DOHH2 (cell line): Measurements from ENCODE around the gene TNFAIP8L1.

Experiments
- H3F3A ChIP-seq: fragments of 200-600 bp; sonication (generic), shearing (Covaris generic); 2 replicates; pipeline ENCODE4 v1.6.0; 2016; ENCODE audit warnings: antibody characterized with exemption, mild to moderate bottlenecking; ENCODE audit not compliant: control insufficient read depth, insufficient read depth
- H3K27ac ChIP-seq: fragments of 200-600 bp; sonication (generic); 2 replicates; pipeline ENCODE4 v1.5.1; 2014; ENCODE audit warnings: low read depth, mild to moderate bottlenecking, low read length, moderate library complexity
- H3K27me3 ChIP-seq: fragments of 200-600 bp; sonication (generic); 2 replicates; pipeline ENCODE4 v1.6.1; 2014; ENCODE audit warnings: mild to moderate bottlenecking, low read length, mixed read lengths; ENCODE audit not compliant: control insufficient read depth
- H3K36me3 ChIP-seq: fragments of 200-600 bp; sonication (generic); 2 replicates; pipeline ENCODE4 v1.6.1; 2014; ENCODE audit warnings: mild to moderate bottlenecking, low read length, moderate library complexity, mixed read lengths; ENCODE audit not compliant: control insufficient read depth
- H3K4me1 ChIP-seq: fragments of 200-600 bp; sonication (generic); 2 replicates; pipeline ENCODE4 v1.6.1; 2014; ENCODE audit warnings: mild to moderate bottlenecking, low read length, mixed read lengths; ENCODE audit not compliant: control insufficient read depth
- H3K4me2 ChIP-seq: fragments of 200-600 bp; sonication (generic); 2 replicates; pipeline ENCODE4 v1.6.0; 2014; ENCODE audit warnings: mild to moderate bottlenecking, low read length, moderate library complexity
- H3K4me3 ChIP-seq: fragments of 200-600 bp; sonication (generic); 2 replicates; pipeline ENCODE4 v1.5.1; 2014; ENCODE audit warnings: mild to moderate bottlenecking, low read length, mixed read lengths
- H3K79me2 ChIP-seq: fragments of 200-600 bp; sonication (generic); 2 replicates; pipeline ENCODE4 v1.6.1; 2014; ENCODE audit warnings: mild to moderate bottlenecking, low read length, mixed read lengths; ENCODE audit not compliant: control insufficient read depth
- H3K9me2 ChIP-seq: fragments of 200-600 bp; sonication (generic); replicated peaks from 2 replicates; pipeline ENCODE4 v1.6.1; 2014; ENCODE audit warnings: mild to moderate bottlenecking, low read length, mixed read lengths; ENCODE audit not compliant: control insufficient read depth
- H3K9me3 ChIP-seq: fragments of 200-600 bp; sonication (generic); 2 replicates; pipeline ENCODE4 v1.6.1; 2014; ENCODE audit warnings: antibody characterized with exemption, low read length, mixed read lengths; ENCODE audit not compliant: control insufficient read depth, insufficient read depth
- H4K20me1 ChIP-seq: fragments of 200-600 bp; sonication (generic); 2 replicates; pipeline ENCODE4 v1.6.0; 2014; ENCODE audit warnings: low read depth, mild to moderate bottlenecking, antibody characterized with exemption, low read length, moderate library complexity; ENCODE audit not compliant: control insufficient read depth, insufficient read depth
- EZH2phosphoT487 ChIP-seq: fragments of 200-600 bp; sonication (generic); IDR thresholded peaks from 2 replicates; pipeline ENCODE4 v1.6.1; 2017; ENCODE audit warnings: borderline replicate concordance, mild to moderate bottlenecking, antibody characterized with exemption, low read length, moderate library complexity, mixed read lengths
- TF ChIP-seq, protein P1 (sequence below): fragments of 200-600 bp; sonication (generic); IDR thresholded peaks from one replicate; pipeline ENCODE4 v1.5.1; 2014; ENCODE audit warnings: antibody characterized with exemption, mild to moderate bottlenecking, low read depth, low read length; ENCODE audit not compliant: poor library complexity, severe bottlenecking

TNFAIP8L1 gene

DNA sequence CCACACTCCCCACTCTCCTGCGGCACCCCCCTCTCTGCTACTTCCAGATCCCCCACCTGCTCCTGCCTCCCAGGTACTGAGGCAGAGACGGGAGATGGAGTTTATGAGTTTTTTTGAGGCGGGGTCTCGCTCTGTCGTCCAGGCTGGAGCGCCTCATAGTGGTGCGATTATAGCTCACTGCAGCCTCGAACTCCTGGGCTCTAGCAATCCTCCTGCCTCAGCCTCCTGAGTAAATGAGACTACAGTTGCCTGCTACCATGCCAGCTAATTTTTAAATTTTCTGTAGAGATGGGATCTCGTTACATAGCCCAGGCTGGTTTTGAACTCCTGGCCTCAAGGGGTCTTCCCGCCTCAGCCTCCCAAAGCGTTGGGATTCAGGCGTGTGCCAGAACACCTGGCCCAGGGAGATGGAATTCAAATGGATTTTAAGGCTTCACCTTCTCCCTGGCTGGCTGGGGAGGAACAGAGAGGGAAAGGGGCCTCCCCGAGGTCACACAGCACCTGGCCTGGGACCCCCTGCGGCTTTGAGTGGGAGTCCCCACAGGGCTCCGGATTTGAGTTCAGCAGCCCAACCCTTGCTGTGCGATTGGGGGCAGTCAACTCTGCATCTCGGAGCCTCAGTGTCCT is 19.5 kb upstream of the TNFAIP8L1 start:
- TF ChIP-seq, protein P1, sequence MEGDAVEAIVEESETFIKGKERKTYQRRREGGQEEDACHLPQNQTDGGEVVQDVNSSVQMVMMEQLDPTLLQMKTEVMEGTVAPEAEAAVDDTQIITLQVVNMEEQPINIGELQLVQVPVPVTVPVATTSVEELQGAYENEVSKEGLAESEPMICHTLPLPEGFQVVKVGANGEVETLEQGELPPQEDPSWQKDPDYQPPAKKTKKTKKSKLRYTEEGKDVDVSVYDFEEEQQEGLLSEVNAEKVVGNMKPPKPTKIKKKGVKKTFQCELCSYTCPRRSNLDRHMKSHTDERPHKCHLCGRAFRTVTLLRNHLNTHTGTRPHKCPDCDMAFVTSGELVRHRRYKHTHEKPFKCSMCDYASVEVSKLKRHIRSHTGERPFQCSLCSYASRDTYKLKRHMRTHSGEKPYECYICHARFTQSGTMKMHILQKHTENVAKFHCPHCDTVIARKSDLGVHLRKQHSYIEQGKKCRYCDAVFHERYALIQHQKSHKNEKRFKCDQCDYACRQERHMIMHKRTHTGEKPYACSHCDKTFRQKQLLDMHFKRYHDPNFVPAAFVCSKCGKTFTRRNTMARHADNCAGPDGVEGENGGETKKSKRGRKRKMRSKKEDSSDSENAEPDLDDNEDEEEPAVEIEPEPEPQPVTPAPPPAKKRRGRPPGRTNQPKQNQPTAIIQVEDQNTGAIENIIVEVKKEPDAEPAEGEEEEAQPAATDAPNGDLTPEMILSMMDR, result no peak
- no peak for TF ChIP-seq EZH2phosphoT487
- Histone ChIP-seq H3K4me2 (no peak overlapping the region), H3F3A (no peaks in the 10 kb centered on the region), H3K27ac (no peak overlapping the region), H3K9me2 (no peaks in the 10 kb centered on the region), H3K79me2 (no peaks in the 10 kb centered on the region), H3K4me1 (no peaks in the 10 kb centered on the region), H3K36me3 (no peaks in the 10 kb centered on the region), H3K27me3 (0 out of 2 replicates have a peak, but pooled peaks cover 4% of the 10 kb centered on the region), H3K4me3 (no peak overlapping the region), H4K20me1 (no peaks in the 10 kb centered on the region), H3K9me3 (no peaks in the 10 kb centered on the region)

DNA sequence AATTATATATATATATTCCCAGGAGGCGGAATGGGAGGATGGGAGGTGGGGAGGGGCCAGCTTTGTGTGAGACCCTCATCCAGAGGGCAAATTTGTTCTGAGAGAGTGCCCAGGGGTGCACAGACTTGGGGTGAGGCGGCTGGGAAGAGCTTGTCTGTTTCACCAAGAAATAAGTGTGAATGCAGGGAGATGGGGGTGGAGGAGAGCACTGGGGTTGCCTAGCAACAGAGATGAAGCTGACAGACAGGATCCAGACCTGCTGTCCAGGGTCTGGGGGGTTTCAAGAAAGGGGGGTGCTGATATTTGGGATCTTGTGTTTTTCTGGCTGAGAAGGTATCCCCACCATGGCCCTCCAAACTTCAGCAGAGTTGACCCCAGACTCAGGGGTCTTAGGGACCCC is 18.6 kb upstream of the TNFAIP8L1 start:
- H3K9me2 ChIP-seq, result no peaks in the 10 kb centered on the region
- no peaks in the 10 kb centered on the region for H4K20me1 ChIP-seq
- no peak overlapping the region for H3K4me2 ChIP-seq
- H3K27ac ChIP-seq, result no peak overlapping the region
- H3K9me3 ChIP-seq, result no peaks in the 10 kb centered on the region
- no peak overlapping the region for H3K4me3 ChIP-seq
- 0 out of 2 replicates have a peak, but pooled peaks cover 4% of the 10 kb centered on the region for H3K27me3 ChIP-seq
- no peaks in the 10 kb centered on the region for H3F3A ChIP-seq
- H3K79me2 ChIP-seq, result no peaks in the 10 kb centered on the region
- no peaks in the 10 kb centered on the region for H3K36me3 ChIP-seq
- TF ChIP-seq EZH2phosphoT487, result no peak
- TF ChIP-seq, protein P1, result no peak
- H3K4me1 ChIP-seq, result no peaks in the 10 kb centered on the region

DNA sequence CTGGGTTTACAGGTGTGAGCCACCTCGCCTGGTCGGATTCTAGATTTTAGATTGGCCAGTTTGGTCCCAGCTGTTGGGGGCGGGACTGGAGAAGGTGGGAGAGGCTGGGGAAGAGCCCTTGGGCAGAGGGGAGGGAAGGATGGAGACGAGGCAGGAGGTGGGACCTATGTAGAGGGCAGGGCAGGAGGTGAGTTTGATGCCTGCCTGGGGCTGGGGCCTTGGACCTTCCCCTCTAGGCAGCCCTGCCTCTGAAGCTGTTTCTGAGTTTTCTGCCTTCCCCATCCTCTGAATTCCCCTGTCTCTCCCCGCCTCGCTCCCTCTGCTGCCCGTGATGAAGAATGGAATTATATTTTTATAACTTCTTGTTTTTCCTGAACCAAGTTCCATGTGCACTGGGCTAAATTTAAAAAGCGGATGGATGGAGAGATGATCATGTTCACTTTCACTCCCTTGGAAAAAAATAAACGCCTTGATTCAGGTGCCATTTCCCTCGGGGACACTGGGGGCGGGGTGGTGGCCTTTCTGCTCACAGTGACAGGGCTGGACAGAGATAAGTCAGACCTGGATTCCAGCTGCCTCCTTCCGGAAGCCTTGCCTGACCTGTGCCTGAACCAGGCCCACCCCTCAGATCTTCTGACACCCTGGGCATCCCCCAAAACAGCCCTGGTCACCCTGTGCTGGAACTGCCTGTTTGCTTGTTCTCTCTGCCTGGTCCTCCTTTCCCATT is 16.5 kb upstream of the TNFAIP8L1 start:
- Histone ChIP-seq H3K36me3 (no peaks in the 10 kb centered on the region), H3K79me2 (no peaks in the 10 kb centered on the region), H3F3A (no peaks in the 10 kb centered on the region), H3K9me2 (no peaks in the 10 kb centered on the region), H3K27ac (no peak overlapping the region), H3K4me1 (no peaks in the 10 kb centered on the region), H3K4me3 (no peak overlapping the region), H4K20me1 (no peaks in the 10 kb centered on the region), H3K9me3 (no peaks in the 10 kb centered on the region), H3K27me3 (0 out of 2 replicates have a peak, but pooled peaks cover 4% of the 10 kb centered on the region), H3K4me2 (no peak overlapping the region)
- TF ChIP-seq, protein P1, result no peak
- no peak for TF ChIP-seq EZH2phosphoT487
